K562 (cell line): Measurements from ENCODE around the gene MSANTD1. TPM values are rescaled to one million over a fixed set of nuclear protein-coding genes. Genes with fewer than 3 reads are reported as not detected.
A peak's percentile ranks its signal among the peaks of the same experiment; 100 is the strongest.

Source experiments
- BCL6 ChIP-seq: fragments of 250-450 bp; sonication (Bioruptor Pico); IDR thresholded peaks from 2 replicates; pipeline ENCODE4 v1.4.0; 2020
- DPF2 ChIP-seq: fragments of 450-650 bp; IDR thresholded peaks from 2 replicates; pipeline ENCODE4 v1.6.1; 2016
- GABPA ChIP-seq: fragments of 200-800 bp; sonication (Bioruptor generic); conservative IDR thresholded peaks from 2 replicates; pipeline ENCODE4 v1.6.1; 2016; ENCODE audit warnings: low read depth, missing genetic modification characterization, missing compliant biosample characterization
- GATAD2B ChIP-seq: fragments of 450-650 bp; IDR thresholded peaks from 2 replicates; pipeline ENCODE4 v1.6.1; 2017; ENCODE audit warnings: mild to moderate bottlenecking, borderline replicate concordance
- HNRNPUL1 ChIP-seq: fragments of 200-400 bp; formaldehyde crosslinking; IDR thresholded peaks from 2 replicates; pipeline ENCODE4 v1.6.1; 2017; ENCODE audit warnings: low read length
- LCOR ChIP-seq: sonication (generic); formaldehyde crosslinking; IDR thresholded peaks from 2 replicates; pipeline ENCODE4 v1.8.0; 2022; ENCODE audit warnings: mild to moderate bottlenecking, missing genetic modification reagents
- MEIS2 ChIP-seq: fragments of 450-650 bp; IDR thresholded peaks from 2 replicates; pipeline ENCODE4 v1.6.1; 2014; ENCODE audit warnings: mild to moderate bottlenecking; ENCODE audit not compliant: partially characterized antibody
- PPARD ChIP-seq: fragments of 250-450 bp; sonication (Bioruptor Pico); IDR thresholded peaks from 2 replicates; pipeline ENCODE4 v1.8.0; 2022; ENCODE audit warnings: inconsistent platforms, mild to moderate bottlenecking, moderate library complexity
- RBM39 ChIP-seq: fragments of 200-400 bp; formaldehyde crosslinking; optimal IDR thresholded peaks from 2 replicates; pipeline ENCODE3; 2018; ENCODE audit warnings: low read depth, low read length
- RCOR1 ChIP-seq, 2 experiments: IDR thresholded peaks; 2 replicates each; pipeline ENCODE4 v1.6.1; 2012; ENCODE audit warnings: low read depth in 2 of 2, low read length in 2 of 2, borderline replicate concordance in 1 of 2, improper control_type of control experiment in 1 of 2
- SMAD1 ChIP-seq: fragments of 150-350 bp; IDR thresholded peaks from 2 replicates; pipeline ENCODE4 v1.6.1; 2014; ENCODE audit warnings: low read length, low read depth; ENCODE audit not compliant: partially characterized antibody
- STAT5B ChIP-seq: fragments of 250-450 bp; sonication (Bioruptor Pico); IDR thresholded peaks from 2 replicates; pipeline ENCODE4 v1.8.0; 2021; ENCODE audit warnings: mild to moderate bottlenecking, inconsistent platforms
- XRCC4 ChIP-seq: IDR thresholded peaks from one replicate; pipeline ENCODE4 v1.6.1; 2011; ENCODE audit not compliant: insufficient read depth, insufficient read length; ENCODE audit errors: extremely low read depth
- ZKSCAN1 ChIP-seq: fragments of 150-350 bp; IDR thresholded peaks from 2 replicates; pipeline ENCODE4 v1.6.1; 2016; ENCODE audit warnings: low read depth, low read length
- ZMIZ1 ChIP-seq, 2 experiments: fragments of 150-350 bp in 1 of 2; IDR thresholded peaks; 2 replicates each; pipeline ENCODE4 v1.6.1; 2012 to 2016; ENCODE audit warnings: low read depth in 2 of 2, low read length in 2 of 2, mild to moderate bottlenecking in 1 of 2, moderate library complexity in 1 of 2
- ZNF239 ChIP-seq: fragments of 250-450 bp; sonication (Bioruptor Pico); IDR thresholded peaks from 2 replicates; pipeline ENCODE4 v1.4.0; 2020; ENCODE audit warnings: mild to moderate bottlenecking
- ZNF395 ChIP-seq: fragments of 200-800 bp; sonication (Bioruptor generic); IDR thresholded peaks from 2 replicates; pipeline ENCODE4 v1.6.1; 2017; ENCODE audit warnings: missing genetic modification characterization, missing compliant biosample characterization
- ZNF511 ChIP-seq: sonication (generic); formaldehyde crosslinking; IDR thresholded peaks from 2 replicates; pipeline ENCODE4 v1.8.0; 2022; ENCODE audit warnings: mild to moderate bottlenecking, missing genetic modification reagents
- ZNF75A ChIP-seq: fragments of 450-650 bp; formaldehyde crosslinking; IDR thresholded peaks from 2 replicates; pipeline ENCODE4 v1.4.0; 2020; ENCODE audit warnings: mild to moderate bottlenecking
- ZNF76 ChIP-seq: fragments of 250-450 bp; sonication (Bioruptor Pico); IDR thresholded peaks from 2 replicates; pipeline ENCODE4 v1.4.0; 2020; ENCODE audit warnings: mild to moderate bottlenecking, moderate library complexity, borderline replicate concordance
- polyA plus RNA-seq, 8 experiments: library from polyadenylated mRNA; depleted of rRNA in 4 of 8; stranded (reverse) in 5 of 8; unstranded in 3 of 8; fragments of >200 nt; fragmentation: Nextera tagmentation in 2 of 8; fragmentation: Illumina TruSeq in 1 of 8; extraction: Ambion mirVana in 2 of 8; extraction: Trizol in 1 of 8; gene quantifications; 2 replicates each; pipeline versions ENCODE4 v1.2.1 to v1.2.3, GENCODE V29; 2011 to 2014; ENCODE audit warnings: inconsistent platforms in 1 of 8, missing spikeins in 1 of 8
- total RNA-seq, 7 experiments: library from RNA; depleted of rRNA in 6 of 7; stranded (reverse); fragments of >200 nt in 6 of 7; fragmentation: Illumina TruSeq in 2 of 7; extraction: Trizol in 2 of 7; gene quantifications; 2 replicates each; pipeline versions ENCODE4 v1.2.1 to v1.2.3, GENCODE V29; 2011 to 2021; ENCODE audit warnings: low replicate concordance in 1 of 7
- TF ChIP-seq, protein P1 (sequence below): fragments of 450-650 bp; formaldehyde crosslinking; IDR thresholded peaks from 2 replicates; pipeline ENCODE4 v1.4.0; 2020; ENCODE audit warnings: mild to moderate bottlenecking

MSANTD1 gene
- total and polyA plus RNA-seq, 9 of the 15 experiments (the other 6 are each of a cell fraction or from before 2014, with no cell fraction given), result 0.04 to 0.09 (median 0.07) TPM; not detected in 6

DNA sequence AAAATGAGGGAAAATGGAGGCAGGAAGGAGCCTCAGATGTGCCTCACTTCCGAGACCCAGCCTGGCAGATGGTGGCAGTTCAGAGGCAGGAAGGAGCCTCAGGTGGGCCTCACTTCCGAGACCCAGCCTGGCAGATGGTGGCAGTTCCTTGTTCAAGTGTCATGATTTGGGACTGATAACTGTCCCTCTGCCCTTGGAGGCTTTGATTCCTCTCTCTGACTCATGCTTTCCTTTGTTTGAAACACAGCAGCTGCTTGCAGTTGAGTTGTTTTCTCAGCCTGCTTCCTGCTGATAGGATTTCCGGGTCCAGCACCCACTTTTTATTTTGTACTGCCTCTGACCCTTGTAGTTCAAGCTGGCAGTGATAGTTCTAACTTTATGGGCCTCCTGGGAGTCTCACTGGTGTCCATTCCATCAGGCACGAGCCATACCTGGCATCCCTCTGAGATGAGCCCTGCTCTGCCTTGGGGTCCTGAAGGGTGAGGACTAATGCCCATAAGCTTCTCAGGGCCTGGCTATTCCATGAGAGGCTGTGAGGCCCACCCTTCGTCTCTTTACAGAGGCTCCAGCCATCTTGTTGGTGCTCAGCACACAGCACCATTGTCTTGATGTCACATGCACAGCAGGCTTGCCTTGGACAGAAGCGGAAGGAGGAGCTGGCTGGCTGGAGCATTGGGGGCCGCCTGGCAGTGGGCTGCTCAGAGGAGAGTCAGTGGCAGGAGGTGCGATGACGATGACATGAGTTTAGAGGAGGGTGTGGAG lies 56.8 kb downstream of the MSANTD1 start (continued):
- peak in 1 of 2 experiments; percentile 45; a peak in 1 of 4 replicates for TF ChIP-seq ZMIZ1 (IDR thresholded peaks at IDR 0.05; ENCODE audit: low read depth in 2 of 2, low read length in 2 of 2)
- peak; percentile 57; the same call in 1 of the 2 replicates for TF ChIP-seq DPF2
- no peak for TF ChIP-seq ZNF76 (CRISPR knock-in tag)
- no peak for TF ChIP-seq RBM39
- no peak for TF ChIP-seq LCOR (CRISPR knock-in tag)
- peak; percentile 41; the same call in 1 of the 2 replicates for TF ChIP-seq ZNF395 (CRISPR knock-in tag)
- TF ChIP-seq ZNF75A, result no peak
- no peak for TF ChIP-seq BCL6 (CRISPR knock-in tag)
- peak in 1 of 2 experiments; percentile 84; a peak in 2 of 4 replicates for TF ChIP-seq RCOR1 (IDR thresholded peaks at IDR 0.05; ENCODE audit: borderline replicate concordance in 1 of 2, low read depth in 2 of 2, low read length in 2 of 2)
- TF ChIP-seq ZKSCAN1, result no peak
- no peak for TF ChIP-seq XRCC4
- no peak for TF ChIP-seq HNRNPUL1
- TF ChIP-seq, protein P1, sequence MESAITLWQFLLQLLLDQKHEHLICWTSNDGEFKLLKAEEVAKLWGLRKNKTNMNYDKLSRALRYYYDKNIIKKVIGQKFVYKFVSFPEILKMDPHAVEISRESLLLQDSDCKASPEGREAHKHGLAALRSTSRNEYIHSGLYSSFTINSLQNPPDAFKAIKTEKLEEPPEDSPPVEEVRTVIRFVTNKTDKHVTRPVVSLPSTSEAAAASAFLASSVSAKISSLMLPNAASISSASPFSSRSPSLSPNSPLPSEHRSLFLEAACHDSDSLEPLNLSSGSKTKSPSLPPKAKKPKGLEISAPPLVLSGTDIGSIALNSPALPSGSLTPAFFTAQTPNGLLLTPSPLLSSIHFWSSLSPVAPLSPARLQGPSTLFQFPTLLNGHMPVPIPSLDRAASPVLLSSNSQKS (CRISPR knock-in tag), result no peak
- TF ChIP-seq MEIS2, result peak; percentile 14
- TF ChIP-seq GABPA (tag), result 0 out of 2 replicates have a peak, but pooled peaks have one; percentile 61
- no peak for TF ChIP-seq ZNF239
- no peak for TF ChIP-seq GATAD2B
- TF ChIP-seq SMAD1, result no peak
- TF ChIP-seq ZNF511 (CRISPR knock-in tag), result no peak
- TF ChIP-seq PPARD (CRISPR knock-in tag), result no peak
- no peak for TF ChIP-seq STAT5B (CRISPR knock-in tag)
